ENCODE measurements around the gene FAM72A. TPM values are rescaled to one million over a fixed set of nuclear protein-coding genes. Genes with fewer than 3 reads are reported as not detected.
"Not testable (repeated sequence)": the region's sequence is repeated elsewhere in the genome, so short reads cannot be mapped to it uniquely, and the experiment has no call there.

Gene FAM72A
- total and polyA plus RNA-seq, 7 experiments from 2014 or later, result 0.60 to 19.5 (median 1.2) TPM; not detected in 1

DNA sequence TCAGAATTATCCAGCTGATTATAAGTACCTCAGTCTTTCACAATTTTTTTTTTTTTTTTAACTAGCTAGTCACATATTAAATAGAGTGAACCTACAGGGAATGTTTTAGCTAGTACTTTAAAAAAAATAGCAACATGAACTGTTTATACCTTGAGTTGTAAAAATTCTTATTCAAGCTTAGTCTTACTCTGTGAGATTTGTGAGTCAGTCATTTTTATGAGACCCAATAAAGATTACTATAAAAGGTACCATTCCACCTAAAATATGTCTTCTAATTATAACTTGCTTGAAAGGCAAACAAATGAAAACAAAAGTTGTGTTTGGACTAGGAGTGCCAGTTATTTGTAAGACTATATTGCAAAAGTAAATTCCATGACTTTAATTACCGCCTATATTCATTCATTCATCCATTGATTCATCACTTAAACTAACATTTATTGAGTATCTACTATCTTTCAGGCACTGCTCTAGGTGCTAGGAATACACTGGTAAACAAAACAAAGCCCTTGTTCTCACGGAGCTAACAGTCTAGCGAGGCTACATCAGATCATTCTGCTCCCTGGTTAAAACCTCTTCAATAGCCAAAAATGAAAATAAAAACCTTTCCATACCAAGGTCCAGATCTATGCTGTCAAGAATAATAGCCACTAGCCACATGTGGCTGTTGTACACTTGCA is 5.8 kb downstream of the FAM72A start:
- H3K9me3 ChIP-seq (ENCODE audit: control insufficient read depth in 2 of 3, low read length in 3 of 3); POLR2A ChIA-PET; H3K27me3 Mint-ChIP-seq: not testable (repeated sequence)

DNA sequence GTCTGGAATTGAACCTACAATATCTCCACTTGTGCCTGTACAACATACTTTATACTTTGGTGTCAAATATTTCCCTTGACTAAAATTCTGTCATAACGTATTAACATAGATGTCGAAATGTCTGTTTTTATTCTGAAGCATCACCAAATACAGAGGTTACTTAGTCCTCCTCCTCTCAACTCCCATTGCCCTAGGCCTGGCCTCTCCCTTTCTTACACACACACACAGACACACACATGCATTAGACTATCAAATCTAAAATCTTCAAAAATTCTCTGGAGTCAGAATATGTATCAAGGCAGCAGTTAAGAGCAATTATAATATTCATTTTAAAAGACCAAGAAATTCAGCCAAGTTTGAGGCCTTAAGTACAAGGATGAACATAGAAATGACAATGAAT is 7.5 kb downstream of the FAM72A start:
- H3K27me3 ChIP-seq (ENCODE audit: control insufficient read depth in 2 of 2, insufficient read depth in 2 of 2, low read length in 2 of 2); H3K27me3 Mint-ChIP-seq; CTCF ChIA-PET: not testable (repeated sequence)

More for the DNA sequence above, 5.8 kb downstream of the FAM72A start:
- H3K9me3 Mint-ChIP-seq; ATAC-seq; H3K27ac Mint-ChIP-seq; H3K36me3 ChIP-seq (ENCODE audit: control insufficient read depth in 2 of 3, insufficient read depth in 3 of 3, low read length in 3 of 3); H3K36me3 Mint-ChIP-seq; H3K4me3 ChIP-seq (ENCODE audit: low read length); H3K4me3 Mint-ChIP-seq; intact Hi-C loops (cut with micrococcal nuclease); CTCF ChIA-PET; DNase-seq; H3K4me1 Mint-ChIP-seq; H3K4me1 ChIP-seq (ENCODE audit: control insufficient read depth in 2 of 2, insufficient read depth in 2 of 2, low read length in 2 of 2); H3K27ac ChIP-seq (ENCODE audit: low read depth, low read length); H3K27me3 ChIP-seq (ENCODE audit: control insufficient read depth in 2 of 2, insufficient read depth in 2 of 2, low read length in 2 of 2): not testable (repeated sequence)

DNA sequence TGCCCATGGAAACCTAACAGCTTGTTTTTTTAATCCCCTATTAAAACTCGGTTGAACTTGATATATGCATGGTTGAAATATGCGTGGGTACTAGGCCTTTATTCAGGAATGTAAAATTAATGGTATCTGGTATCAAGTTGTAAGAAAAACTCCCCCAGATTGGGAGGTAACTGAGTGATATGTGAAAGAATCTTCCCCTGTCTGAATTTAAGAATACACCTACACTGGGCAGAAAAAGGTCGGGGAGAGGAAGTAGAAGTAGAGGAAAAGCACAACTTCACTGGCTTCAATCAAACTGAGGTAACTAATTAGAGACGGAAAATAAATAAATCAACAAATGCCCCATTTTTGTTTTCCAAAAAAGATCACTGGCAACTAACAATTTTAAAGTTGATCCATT is 15.8 kb downstream of the FAM72A start:
- H3K27me3 ChIP-seq (ENCODE audit: control insufficient read depth in 2 of 2, insufficient read depth in 2 of 2, low read length in 2 of 2); H3K27ac Mint-ChIP-seq; ATAC-seq; H3K9me3 ChIP-seq (ENCODE audit: control insufficient read depth in 2 of 3, low read length in 3 of 3); H3K36me3 Mint-ChIP-seq; H3K4me3 ChIP-seq (ENCODE audit: low read length); intact Hi-C loops (cut with micrococcal nuclease); H3K4me1 ChIP-seq (ENCODE audit: control insufficient read depth in 2 of 2, insufficient read depth in 2 of 2, low read length in 2 of 2); CTCF ChIA-PET; H3K9me3 Mint-ChIP-seq; H3K4me3 Mint-ChIP-seq; H3K27ac ChIP-seq (ENCODE audit: low read depth, low read length); H3K36me3 ChIP-seq (ENCODE audit: control insufficient read depth in 2 of 3, insufficient read depth in 3 of 3, low read length in 3 of 3); DNase-seq; H3K27me3 Mint-ChIP-seq; POLR2A ChIA-PET; H3K4me1 Mint-ChIP-seq: not testable (repeated sequence)

More for the DNA sequence above, 7.5 kb downstream of the FAM72A start:
- H3K27ac Mint-ChIP-seq; H3K27ac ChIP-seq (ENCODE audit: low read depth, low read length); POLR2A ChIA-PET; H3K4me3 ChIP-seq (ENCODE audit: low read length); DNase-seq; H3K4me1 Mint-ChIP-seq; H3K36me3 Mint-ChIP-seq; intact Hi-C loops (cut with micrococcal nuclease); H3K36me3 ChIP-seq (ENCODE audit: control insufficient read depth in 2 of 3, insufficient read depth in 3 of 3, low read length in 3 of 3); H3K4me1 ChIP-seq (ENCODE audit: control insufficient read depth in 2 of 2, insufficient read depth in 2 of 2, low read length in 2 of 2); ATAC-seq; H3K4me3 Mint-ChIP-seq; H3K9me3 ChIP-seq (ENCODE audit: control insufficient read depth in 2 of 3, low read length in 3 of 3); H3K9me3 Mint-ChIP-seq: not testable (repeated sequence)

DNA sequence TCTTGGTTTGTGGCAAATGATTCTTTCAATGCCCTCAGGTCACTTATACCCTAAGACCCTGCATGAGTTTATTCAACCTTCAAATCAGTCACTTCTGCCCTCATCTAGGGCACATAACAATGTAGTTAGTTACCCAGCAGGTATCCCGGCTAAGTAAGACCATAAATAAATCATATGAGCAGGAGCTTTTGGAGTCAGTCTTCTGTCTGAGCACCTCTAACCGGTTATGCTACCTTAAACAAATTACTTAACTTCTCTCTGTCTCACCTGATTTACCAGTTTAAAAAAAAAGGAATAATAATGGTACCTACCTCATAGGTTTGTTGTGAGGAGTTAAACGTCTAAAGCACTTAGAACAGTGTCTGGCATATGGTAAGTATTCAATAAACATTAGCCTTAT is 16.9 kb downstream of the FAM72A start:
- H3K27me3 ChIP-seq (ENCODE audit: control insufficient read depth in 2 of 2, insufficient read depth in 2 of 2, low read length in 2 of 2); H3K27ac ChIP-seq (ENCODE audit: low read depth, low read length); H3K27ac Mint-ChIP-seq; H3K36me3 Mint-ChIP-seq; H3K36me3 ChIP-seq (ENCODE audit: control insufficient read depth in 2 of 3, insufficient read depth in 3 of 3, low read length in 3 of 3); H3K9me3 ChIP-seq (ENCODE audit: control insufficient read depth in 2 of 3, low read length in 3 of 3); ATAC-seq; H3K27me3 Mint-ChIP-seq; CTCF ChIA-PET; POLR2A ChIA-PET; DNase-seq; H3K4me3 ChIP-seq (ENCODE audit: low read length); intact Hi-C loops (cut with micrococcal nuclease); H3K4me1 Mint-ChIP-seq; H3K9me3 Mint-ChIP-seq; H3K4me3 Mint-ChIP-seq; H3K4me1 ChIP-seq (ENCODE audit: control insufficient read depth in 2 of 2, insufficient read depth in 2 of 2, low read length in 2 of 2): not testable (repeated sequence)

DNA sequence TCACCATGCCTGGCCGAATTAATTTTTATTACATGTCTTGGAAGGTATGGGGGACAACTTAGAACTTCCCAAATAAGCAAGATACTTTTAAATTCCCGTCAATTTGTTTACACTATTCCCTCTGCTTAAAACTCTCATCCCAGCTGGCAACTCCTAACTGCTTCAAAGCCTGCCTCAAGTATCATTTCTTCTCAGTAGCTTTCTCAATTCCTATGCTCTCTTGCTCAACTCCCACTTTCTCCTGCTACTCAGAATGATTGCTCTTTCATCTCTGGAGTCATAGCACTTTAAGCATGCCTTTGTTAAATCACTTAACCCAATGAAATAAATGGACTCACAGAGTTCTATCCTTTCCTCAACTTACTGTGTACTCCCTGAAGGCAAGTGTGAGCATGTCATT is 18.9 kb downstream of the FAM72A start:
- H3K27me3 Mint-ChIP-seq; H3K4me1 ChIP-seq (ENCODE audit: control insufficient read depth in 2 of 2, insufficient read depth in 2 of 2, low read length in 2 of 2); DNase-seq; CTCF ChIA-PET; H3K4me3 ChIP-seq (ENCODE audit: low read length); H3K27ac ChIP-seq (ENCODE audit: low read depth, low read length); ATAC-seq; H3K36me3 Mint-ChIP-seq; H3K27ac Mint-ChIP-seq; H3K9me3 ChIP-seq (ENCODE audit: control insufficient read depth in 2 of 3, low read length in 3 of 3); POLR2A ChIA-PET; H3K4me1 Mint-ChIP-seq; H3K9me3 Mint-ChIP-seq; H3K36me3 ChIP-seq (ENCODE audit: control insufficient read depth in 2 of 3, insufficient read depth in 3 of 3, low read length in 3 of 3); H3K27me3 ChIP-seq (ENCODE audit: control insufficient read depth in 2 of 2, insufficient read depth in 2 of 2, low read length in 2 of 2); intact Hi-C loops (cut with micrococcal nuclease); H3K4me3 Mint-ChIP-seq: not testable (repeated sequence)

DNA sequence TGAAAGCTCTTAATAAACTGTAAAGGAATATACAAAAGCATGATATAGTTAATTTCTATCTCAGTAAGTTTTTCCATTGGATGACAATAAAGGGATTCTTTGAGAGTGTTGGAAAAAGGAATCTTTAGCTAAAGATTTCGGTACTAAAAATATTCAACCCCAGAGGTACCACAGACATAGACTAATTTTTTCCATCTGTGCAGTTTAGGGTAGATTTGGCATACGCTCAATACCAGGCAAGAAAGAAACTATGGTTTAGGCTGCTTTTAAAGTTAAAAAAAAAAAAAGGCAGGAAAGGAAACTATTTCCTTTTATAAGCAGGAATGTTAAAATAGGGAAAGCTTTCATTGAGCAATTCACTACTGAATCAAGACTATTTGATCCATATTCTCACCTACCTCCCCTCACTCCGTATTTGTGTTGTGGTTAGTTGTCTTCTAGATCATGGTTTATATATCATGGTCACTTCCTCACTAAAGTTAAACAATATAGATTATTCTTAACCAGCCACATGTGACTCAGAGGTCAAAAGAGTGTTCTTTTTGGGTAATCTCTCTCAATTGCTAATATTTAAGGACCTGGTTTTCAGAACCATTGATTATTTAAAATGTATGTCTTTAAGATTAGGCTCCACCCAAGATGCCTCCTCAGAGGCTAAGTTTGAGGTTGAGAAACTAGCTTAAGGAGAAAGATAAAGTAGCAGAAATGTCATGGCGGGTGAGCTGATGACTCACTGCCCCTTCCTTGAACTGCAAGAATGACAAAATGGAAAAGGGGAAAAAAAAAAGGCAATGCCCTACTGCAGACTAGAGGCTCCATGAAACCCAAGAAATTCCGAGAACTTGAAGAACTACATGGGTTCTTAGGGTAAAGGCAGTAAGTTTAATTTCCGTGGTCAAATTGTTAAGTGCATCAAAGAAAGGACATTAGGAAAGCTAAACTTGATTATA is 20.0 kb downstream of the FAM72A start:
- H3K9me3 ChIP-seq (ENCODE audit: control insufficient read depth in 2 of 3, low read length in 3 of 3); H3K4me3 ChIP-seq (ENCODE audit: low read length); H3K4me3 Mint-ChIP-seq; H3K27me3 ChIP-seq (ENCODE audit: control insufficient read depth in 2 of 2, insufficient read depth in 2 of 2, low read length in 2 of 2); H3K27me3 Mint-ChIP-seq; intact Hi-C loops (cut with micrococcal nuclease); H3K27ac ChIP-seq (ENCODE audit: low read depth, low read length); H3K9me3 Mint-ChIP-seq; H3K27ac Mint-ChIP-seq; POLR2A ChIA-PET; H3K4me1 Mint-ChIP-seq; DNase-seq; H3K4me1 ChIP-seq (ENCODE audit: control insufficient read depth in 2 of 2, insufficient read depth in 2 of 2, low read length in 2 of 2); CTCF ChIA-PET; H3K36me3 ChIP-seq (ENCODE audit: control insufficient read depth in 2 of 3, insufficient read depth in 3 of 3, low read length in 3 of 3); H3K36me3 Mint-ChIP-seq: not testable (repeated sequence)
- ATAC-seq, result peak; percentile 41

DNA sequence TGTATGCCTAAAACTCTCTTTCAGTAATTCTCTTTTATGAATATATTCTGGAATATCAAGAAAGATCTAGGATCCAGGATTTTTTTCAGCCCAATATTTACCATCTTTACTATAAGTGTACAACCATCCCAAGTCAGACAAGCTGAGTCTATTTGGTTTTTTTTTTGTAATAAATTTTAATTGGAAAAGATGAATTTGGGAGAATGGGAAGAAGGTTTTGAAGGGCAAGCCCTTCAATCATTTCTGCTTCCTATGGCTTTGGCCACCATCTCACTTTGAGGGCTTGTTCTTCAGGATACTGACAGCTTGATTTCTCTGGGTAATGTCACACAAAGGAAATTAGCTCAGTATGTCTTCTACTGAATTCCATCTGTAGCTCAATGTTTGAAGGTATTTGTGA is 23.0 kb downstream of the FAM72A start:
- H3K4me3 ChIP-seq (ENCODE audit: low read length); H3K4me3 Mint-ChIP-seq; POLR2A ChIA-PET; ATAC-seq; H3K27ac ChIP-seq (ENCODE audit: low read depth, low read length); H3K27me3 Mint-ChIP-seq; H3K36me3 Mint-ChIP-seq; H3K27me3 ChIP-seq (ENCODE audit: control insufficient read depth in 2 of 2, insufficient read depth in 2 of 2, low read length in 2 of 2); intact Hi-C loops (cut with micrococcal nuclease); H3K9me3 ChIP-seq (ENCODE audit: control insufficient read depth in 2 of 3, low read length in 3 of 3); H3K4me1 ChIP-seq (ENCODE audit: control insufficient read depth in 2 of 2, insufficient read depth in 2 of 2, low read length in 2 of 2); H3K27ac Mint-ChIP-seq; DNase-seq; CTCF ChIA-PET; H3K9me3 Mint-ChIP-seq; H3K4me1 Mint-ChIP-seq; H3K36me3 ChIP-seq (ENCODE audit: control insufficient read depth in 2 of 3, insufficient read depth in 3 of 3, low read length in 3 of 3): not testable (repeated sequence)

Data from naive thymus-derived CD4-positive, alpha-beta T cell (primary cell).